HUES64 (cell line): ENCODE measurements around the gene KNOP1.

Experiments used
- H3K27ac ChIP-seq: 2 replicates; pipeline ENCODE4 v1.7.0; 2013; ENCODE audit warnings: low read depth, low read length, inconsistent platforms
- H3K27me3 ChIP-seq: 2 replicates; pipeline ENCODE4 v1.6.1; 2013; ENCODE audit warnings: mild to moderate bottlenecking, low read length; ENCODE audit not compliant: insufficient read depth
- H3K36me3 ChIP-seq: 2 replicates; pipeline ENCODE4 v1.6.1; 2013; ENCODE audit warnings: mild to moderate bottlenecking, low read length; ENCODE audit not compliant: insufficient read depth
- H3K4me1 ChIP-seq: 2 replicates; pipeline ENCODE4 v1.6.1; 2013; ENCODE audit warnings: mild to moderate bottlenecking, low read length, moderate library complexity; ENCODE audit not compliant: insufficient read depth
- H3K4me3 ChIP-seq: 2 replicates; pipeline ENCODE4 v1.5.1; 2013; ENCODE audit warnings: mild to moderate bottlenecking, low read length, moderate library complexity
- H3K9ac ChIP-seq: 2 replicates; pipeline ENCODE4 v1.6.1; 2013; ENCODE audit warnings: mild to moderate bottlenecking, low read depth, low read length
- H3K9me3 ChIP-seq: 2 replicates; pipeline ENCODE4 v1.6.1; 2013; ENCODE audit warnings: low read depth, low read length; ENCODE audit not compliant: insufficient read depth
- WGBS: fragments of 150-250, 120-280 bp; methylation state at CpG from one replicate; pipeline ENCODE4 v1.1.7; 2013; ENCODE audit warnings: missing lambda C conversion rate; 5-methylcytosine and 5-hydroxymethylcytosine counted together

The KNOP1 gene

GRCh38 chr16:19712418-19713058 is 5.5 kb downstream of the KNOP1 start:
- H3K4me1 ChIP-seq = peaks cover 59% of the 10 kb centered on the region
- no peak overlapping the region for H3K9ac ChIP-seq
- peaks cover 79% of the 10 kb centered on the region for H3K36me3 ChIP-seq
- 97% methylated on average over 11 of the region's 11 CpGs for WGBS
- no peak overlapping the region for H3K4me3 ChIP-seq
- H3K27ac ChIP-seq = no peak overlapping the region
- H3K27me3 ChIP-seq = no peaks in the 10 kb centered on the region
- H3K9me3 ChIP-seq = no peaks in the 10 kb centered on the region

- Histone ChIP-seq H3K4me1 (peaks cover 58% of the 10 kb centered on the region), H3K9ac (no peak overlapping the region), H3K27me3 (no peaks in the 10 kb centered on the region), H3K27ac (no peak overlapping the region), H3K4me3 (no peak overlapping the region), H3K36me3 (peaks cover 86% of the 10 kb centered on the region), H3K9me3 (no peaks in the 10 kb centered on the region)
- WGBS = 90% methylated on average over 12 of the region's 12 CpGs
Observed at GRCh38 chr16:19711643-19712042, 6.4 kb downstream of the KNOP1 start.

- H3K36me3 ChIP-seq = peaks cover 86% of the 10 kb centered on the region
- peak overlapping the region; percentile 56; the same call in 1 of the 2 replicates for H3K27ac ChIP-seq
- H3K9ac ChIP-seq = no peak overlapping the region
- peaks cover 52% of the 10 kb centered on the region for H3K4me1 ChIP-seq
- no peak overlapping the region for H3K4me3 ChIP-seq
- no peaks in the 10 kb centered on the region for H3K27me3 ChIP-seq
- 70% methylated on average over 13 of the region's 13 CpGs for WGBS
- no peaks in the 10 kb centered on the region for H3K9me3 ChIP-seq
Observed at GRCh38 chr16:19710991-19711545, 7.0 kb downstream of the KNOP1 start.

- WGBS = 59% methylated on average over 23 of the region's 23 CpGs
- Histone ChIP-seq H3K27ac (peak overlapping the region; percentile 58; the same call in 1 of the 2 replicates), H3K9ac (no peak overlapping the region), H3K4me1 (peaks cover 51% of the 10 kb centered on the region), H3K9me3 (no peaks in the 10 kb centered on the region), H3K27me3 (no peaks in the 10 kb centered on the region), H3K4me3 (no peak overlapping the region), H3K36me3 (peaks cover 88% of the 10 kb centered on the region)
Observed at GRCh38 chr16:19710191-19710908, 7.7 kb downstream of the KNOP1 start.

- no peaks in the 10 kb centered on the region for H3K27me3 ChIP-seq
- no peak overlapping the region for H3K4me3 ChIP-seq
- WGBS = 94% methylated on average over 22 of the region's 22 CpGs
- H3K9ac ChIP-seq = no peak overlapping the region
- peaks cover 51% of the 10 kb centered on the region for H3K4me1 ChIP-seq
- H3K36me3 ChIP-seq = peaks cover 90% of the 10 kb centered on the region
- H3K27ac ChIP-seq = peak overlapping the region; percentile 17; the same call in 1 of the 2 replicates
- H3K9me3 ChIP-seq = no peaks in the 10 kb centered on the region
Observed at GRCh38 chr16:19709381-19710136, 8.5 kb downstream of the KNOP1 start.

GRCh38 chr16:19708296-19709205 is 9.5 kb downstream of the KNOP1 start:
- H3K27me3 ChIP-seq = no peaks in the 10 kb centered on the region
- 72% methylated on average over 18 of the region's 18 CpGs for WGBS
- peak overlapping the region; percentile 24; the same call in 1 of the 2 replicates for H3K27ac ChIP-seq
- H3K4me1 ChIP-seq = peaks cover 51% of the 10 kb centered on the region
- H3K4me3 ChIP-seq = no peak overlapping the region
- H3K9me3 ChIP-seq = no peaks in the 10 kb centered on the region
- no peak overlapping the region for H3K9ac ChIP-seq
- H3K36me3 ChIP-seq = peaks cover 90% of the 10 kb centered on the region

- WGBS = 81% methylated on average over 22 of the region's 22 CpGs
- Histone ChIP-seq H3K36me3 (peaks cover 90% of the 10 kb centered on the region), H3K9ac (no peak overlapping the region), H3K9me3 (no peaks in the 10 kb centered on the region), H3K27me3 (no peaks in the 10 kb centered on the region), H3K4me3 (no peak overlapping the region), H3K4me1 (peaks cover 48% of the 10 kb centered on the region), H3K27ac (no peak overlapping the region)
Observed at GRCh38 chr16:19707569-19708295, 10.3 kb downstream of the KNOP1 start.

GRCh38 chr16:19706846-19707245 is 11.2 kb downstream of the KNOP1 start:
- H3K4me1 ChIP-seq = peaks cover 40% of the 10 kb centered on the region
- 95% methylated on average over 15 of the region's 15 CpGs for WGBS
- no peaks in the 10 kb centered on the region for H3K9me3 ChIP-seq
- no peak overlapping the region for H3K27ac ChIP-seq
- no peak overlapping the region for H3K4me3 ChIP-seq
- H3K27me3 ChIP-seq = no peaks in the 10 kb centered on the region
- H3K9ac ChIP-seq = no peak overlapping the region
- peaks cover 89% of the 10 kb centered on the region for H3K36me3 ChIP-seq

GRCh38 chr16:19705843-19706242 is 12.2 kb downstream of the KNOP1 start:
- Histone ChIP-seq H3K4me3 (no peak overlapping the region), H3K9me3 (no peaks in the 10 kb centered on the region), H3K27me3 (no peaks in the 10 kb centered on the region), H3K36me3 (peaks cover 89% of the 10 kb centered on the region), H3K27ac (no peak overlapping the region), H3K9ac (no peak overlapping the region), H3K4me1 (peaks cover 30% of the 10 kb centered on the region)
- WGBS = 93% methylated on average over 4 of the region's 5 CpGs

- no peak overlapping the region for H3K9ac ChIP-seq
- H3K27me3 ChIP-seq = no peaks in the 10 kb centered on the region
- H3K36me3 ChIP-seq = peaks cover 92% of the 10 kb centered on the region
- H3K9me3 ChIP-seq = no peaks in the 10 kb centered on the region
- WGBS = 97% methylated on average over 8 of the region's 8 CpGs
- no peak overlapping the region for H3K27ac ChIP-seq
- no peak overlapping the region for H3K4me3 ChIP-seq
- H3K4me1 ChIP-seq = peaks cover 22% of the 10 kb centered on the region
Observed at GRCh38 chr16:19705146-19705501, 12.9 kb downstream of the KNOP1 start.
